SK-N-SH treated with all-trans-retinoic acid at 6 μM for 48 hours (cell line): Measurements from ENCODE around the gene PCDH8.

ENCODE experiments used
- ATAC-seq: fragments of 200-7000 bp; cut with Tn5 transposase; 3 replicates; pipeline ENCODE4 v1.9.1; 2020; ENCODE audit warnings: mild to moderate bottlenecking, moderate library complexity
- ARNTL ChIP-seq: fragments of 450-650 bp; formaldehyde crosslinking; IDR thresholded peaks from 2 replicates; pipeline ENCODE4 v1.5.0; 2020; ENCODE audit warnings: low read depth, mild to moderate bottlenecking, moderate library complexity, borderline replicate concordance
- CREB5 ChIP-seq: fragments of 250-450 bp; sonication (Bioruptor Pico); IDR thresholded peaks from 2 replicates; pipeline ENCODE4 v1.5.1; 2020; ENCODE audit warnings: low read depth, mild to moderate bottlenecking, moderate library complexity
- CSDC2 ChIP-seq: fragments of 250-450 bp; sonication (Bioruptor Pico); IDR thresholded peaks from 2 replicates; pipeline ENCODE4 v1.5.0; 2020; ENCODE audit warnings: mild to moderate bottlenecking, moderate library complexity
- CSRNP3 ChIP-seq: fragments of 250-450 bp; sonication (Bioruptor Pico); IDR thresholded peaks from 2 replicates; pipeline ENCODE4 v1.5.1; 2021; ENCODE audit warnings: mild to moderate bottlenecking, moderate library complexity
- ISL1 ChIP-seq: fragments of 250-450 bp; sonication (Bioruptor Pico); IDR thresholded peaks from 2 replicates; pipeline ENCODE4 v2.1.2; 2022; ENCODE audit warnings: mild to moderate bottlenecking, moderate library complexity
- OSR1 ChIP-seq: fragments of 250-450 bp; sonication (Bioruptor Pico); IDR thresholded peaks from 2 replicates; pipeline ENCODE4 v1.8.0; 2022; ENCODE audit warnings: moderate library complexity, mild to moderate bottlenecking, inconsistent platforms
- POU6F1 ChIP-seq: fragments of 250-450 bp; sonication (Bioruptor Pico); IDR thresholded peaks from 2 replicates; pipeline ENCODE4 v1.8.0; 2021; ENCODE audit warnings: low read depth, mild to moderate bottlenecking, moderate library complexity, borderline replicate concordance
- PPARA ChIP-seq: fragments of 250-450 bp; sonication (Bioruptor Pico); IDR thresholded peaks from 2 replicates; pipeline ENCODE4 v1.5.0; 2020; ENCODE audit warnings: mild to moderate bottlenecking, borderline replicate concordance
- RARB ChIP-seq: fragments of 250-450 bp; sonication (Bioruptor Pico); IDR thresholded peaks from 2 replicates; pipeline ENCODE4 v1.8.0; 2021; ENCODE audit warnings: mild to moderate bottlenecking, moderate library complexity
- SNAI2 ChIP-seq: fragments of 250-450 bp; sonication (Bioruptor Pico); IDR thresholded peaks from 2 replicates; pipeline ENCODE4 v1.5.0; 2020; ENCODE audit warnings: mild to moderate bottlenecking, moderate library complexity
- TOX ChIP-seq: fragments of 250-450 bp; sonication (Bioruptor Pico); IDR thresholded peaks from 2 replicates; pipeline ENCODE4 v1.8.0; 2021; ENCODE audit warnings: mild to moderate bottlenecking, moderate library complexity, borderline replicate concordance
- TSHZ2 ChIP-seq: fragments of 250-450 bp; sonication (Bioruptor Pico); IDR thresholded peaks from 2 replicates; pipeline ENCODE4 v1.5.0; 2020; ENCODE audit warnings: mild to moderate bottlenecking, moderate library complexity
- ZC3H10 ChIP-seq: fragments of 250-450 bp; sonication (Bioruptor Pico); IDR thresholded peaks from 2 replicates; pipeline ENCODE4 v1.5.1; 2021; ENCODE audit warnings: mild to moderate bottlenecking, moderate library complexity
- ZFP3 ChIP-seq: fragments of 250-450 bp; sonication (Bioruptor Pico); IDR thresholded peaks from 2 replicates; pipeline ENCODE4 v1.5.0; 2020; ENCODE audit warnings: mild to moderate bottlenecking, moderate library complexity
- ZNF565 ChIP-seq: fragments of 450-650 bp; formaldehyde crosslinking; conservative IDR thresholded peaks from 2 replicates; pipeline ENCODE4 v1.5.0; 2020; ENCODE audit warnings: low read depth, mild to moderate bottlenecking, moderate library complexity
- TF ChIP-seq, protein P1 (sequence below): fragments of 250-450 bp; sonication (Bioruptor Pico); IDR thresholded peaks from 2 replicates; pipeline ENCODE4 v1.8.0; 2020; ENCODE audit warnings: mild to moderate bottlenecking, moderate library complexity, borderline replicate concordance

The PCDH8 gene

GRCh38 chr13:52810011-52810410 lies 38.4 kb downstream of the PCDH8 start (continued):
- TF ChIP-seq PPARA (no peak), ZNF565 (no peak)

- peak; percentile 92 for ATAC-seq
Measured at GRCh38 chr13:52809310-52809769, 39.1 kb downstream of the PCDH8 start.

GRCh38 chr13:52808842-52809219 lies 39.6 kb downstream of the PCDH8 start:
- ATAC-seq: no peak
- TF ChIP-seq CSDC2 (CRISPR knock-in tag) (no peak), TSHZ2 (CRISPR knock-in tag) (no peak), ISL1 (no peak), RARB (CRISPR knock-in tag) (no peak), CSRNP3 (CRISPR knock-in tag) (no peak), POU6F1 (CRISPR knock-in tag) (no peak), ZC3H10 (CRISPR knock-in tag) (no peak), CREB5 (CRISPR knock-in tag) (no peak), OSR1 (CRISPR knock-in tag) (no peak), TOX (CRISPR knock-in tag) (no peak)
- TF ChIP-seq, all 23 proteins: peak for 0

More at GRCh38 chr13:52809310-52809769, 39.1 kb downstream of the PCDH8 start:
- TF ChIP-seq SNAI2 (CRISPR knock-in tag) (no peak), ZFP3 (CRISPR knock-in tag) (0 out of 2 replicates have a peak, but pooled peaks have one; percentile 27), TSHZ2 (CRISPR knock-in tag) (peak; percentile 64; the same call in 1 of the 2 replicates)

- no peak for ATAC-seq
- TF ChIP-seq ZFP3 (CRISPR knock-in tag): no peak
- no peak for TF ChIP-seq ISL1
- no peak for TF ChIP-seq POU6F1 (CRISPR knock-in tag)
- TF ChIP-seq ARNTL (CRISPR knock-in tag): no peak
- no peak for TF ChIP-seq RARB (CRISPR knock-in tag)
- no peak for TF ChIP-seq CREB5 (CRISPR knock-in tag)
- no peak for TF ChIP-seq TOX (CRISPR knock-in tag)
- TF ChIP-seq CSRNP3 (CRISPR knock-in tag): no peak
- TF ChIP-seq OSR1 (CRISPR knock-in tag): no peak
- TF ChIP-seq, protein P1, sequence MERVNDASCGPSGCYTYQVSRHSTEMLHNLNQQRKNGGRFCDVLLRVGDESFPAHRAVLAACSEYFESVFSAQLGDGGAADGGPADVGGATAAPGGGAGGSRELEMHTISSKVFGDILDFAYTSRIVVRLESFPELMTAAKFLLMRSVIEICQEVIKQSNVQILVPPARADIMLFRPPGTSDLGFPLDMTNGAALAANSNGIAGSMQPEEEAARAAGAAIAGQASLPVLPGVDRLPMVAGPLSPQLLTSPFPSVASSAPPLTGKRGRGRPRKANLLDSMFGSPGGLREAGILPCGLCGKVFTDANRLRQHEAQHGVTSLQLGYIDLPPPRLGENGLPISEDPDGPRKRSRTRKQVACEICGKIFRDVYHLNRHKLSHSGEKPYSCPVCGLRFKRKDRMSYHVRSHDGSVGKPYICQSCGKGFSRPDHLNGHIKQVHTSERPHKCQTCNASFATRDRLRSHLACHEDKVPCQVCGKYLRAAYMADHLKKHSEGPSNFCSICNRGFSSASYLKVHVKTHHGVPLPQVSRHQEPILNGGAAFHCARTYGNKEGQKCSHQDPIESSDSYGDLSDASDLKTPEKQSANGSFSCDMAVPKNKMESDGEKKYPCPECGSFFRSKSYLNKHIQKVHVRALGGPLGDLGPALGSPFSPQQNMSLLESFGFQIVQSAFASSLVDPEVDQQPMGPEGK (CRISPR knock-in tag): no peak
- no peak for TF ChIP-seq PPARA
Measured at GRCh38 chr13:52806029-52806428, 42.4 kb downstream of the PCDH8 start.
